Breast epithelium (tissue), 3 donors: ENCODE data around the gene FYB1.

Experiments
- POLR2A ChIP-seq: fragments of 450-650 bp; IDR thresholded peaks from one replicate; pipeline ENCODE4 v1.6.1; 2016; ENCODE audit warnings: antibody characterized with exemption, mild to moderate bottlenecking, moderate library complexity
- POLR2AphosphoS5 ChIP-seq, 3 donors: sonication (generic); formaldehyde crosslinking; IDR thresholded peaks; one replicate each; pipeline ENCODE4 v1.6.1; 2017; ENCODE audit warnings: antibody characterized with exemption in 3 of 3
- TF ChIP-seq, protein P1 (sequence below), 3 donors: fragments of 450-650 bp; IDR thresholded peaks; one replicate each; pipeline ENCODE4 v1.5.1; 2016 to 2017; ENCODE audit warnings: antibody characterized with exemption in 3 of 3, mild to moderate bottlenecking in 3 of 3, moderate library complexity in 3 of 3

GRCh38 chr5:39214912-39215709 lies 4.3 kb downstream of the FYB1 start:
- TF ChIP-seq POLR2AphosphoS5 (IDR thresholded peaks at IDR 0.05) = no peak
- TF ChIP-seq, protein P1, sequence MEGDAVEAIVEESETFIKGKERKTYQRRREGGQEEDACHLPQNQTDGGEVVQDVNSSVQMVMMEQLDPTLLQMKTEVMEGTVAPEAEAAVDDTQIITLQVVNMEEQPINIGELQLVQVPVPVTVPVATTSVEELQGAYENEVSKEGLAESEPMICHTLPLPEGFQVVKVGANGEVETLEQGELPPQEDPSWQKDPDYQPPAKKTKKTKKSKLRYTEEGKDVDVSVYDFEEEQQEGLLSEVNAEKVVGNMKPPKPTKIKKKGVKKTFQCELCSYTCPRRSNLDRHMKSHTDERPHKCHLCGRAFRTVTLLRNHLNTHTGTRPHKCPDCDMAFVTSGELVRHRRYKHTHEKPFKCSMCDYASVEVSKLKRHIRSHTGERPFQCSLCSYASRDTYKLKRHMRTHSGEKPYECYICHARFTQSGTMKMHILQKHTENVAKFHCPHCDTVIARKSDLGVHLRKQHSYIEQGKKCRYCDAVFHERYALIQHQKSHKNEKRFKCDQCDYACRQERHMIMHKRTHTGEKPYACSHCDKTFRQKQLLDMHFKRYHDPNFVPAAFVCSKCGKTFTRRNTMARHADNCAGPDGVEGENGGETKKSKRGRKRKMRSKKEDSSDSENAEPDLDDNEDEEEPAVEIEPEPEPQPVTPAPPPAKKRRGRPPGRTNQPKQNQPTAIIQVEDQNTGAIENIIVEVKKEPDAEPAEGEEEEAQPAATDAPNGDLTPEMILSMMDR (IDR thresholded peaks at IDR 0.05) = no peak
- TF ChIP-seq POLR2A = no peak
